HTR-8/SVneo (cell line): ENCODE measurements around the gene KCNB1.

ENCODE experiments used
- DNase-seq: peaks from one replicate; pipeline ENCODE4 v3.0.0; 2011; ENCODE audit warnings: low spot score, mixed read lengths; ENCODE audit not compliant: insufficient read length
- FAIRE-seq: peaks from 2 replicates; lab custom pipeline; 2011; peaks lifted over from hg19 to GRCh38; lab: Jason Lieb, UNC

The KCNB1 gene

DNA sequence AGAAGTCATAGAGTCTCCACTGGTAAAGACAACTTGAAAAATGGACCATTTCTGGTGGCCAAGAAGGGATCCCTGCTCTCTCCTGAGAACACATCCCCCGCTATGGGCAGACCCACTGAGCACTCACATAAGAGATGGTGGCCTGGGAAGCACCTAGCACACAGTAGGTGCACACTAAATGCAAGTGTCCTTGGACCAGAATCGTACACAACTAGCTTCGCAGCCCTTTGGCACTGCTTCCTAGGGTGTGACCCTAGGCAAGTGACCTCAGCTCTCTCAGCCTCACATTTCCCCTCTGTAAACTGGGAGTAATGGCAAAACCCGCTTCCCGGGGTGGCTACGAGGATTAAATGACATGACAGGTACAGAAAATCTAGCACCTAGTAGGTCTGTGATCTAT, 35.1 kb downstream of the KCNB1 start:
- no peak for DNase-seq
- peak; percentile 83 for FAIRE-seq

- no peak for DNase-seq
- no peak for FAIRE-seq
These were observed 35.7 kb downstream of the KCNB1 start for GRCh38 chr20:49446808-49447207.

DNA sequence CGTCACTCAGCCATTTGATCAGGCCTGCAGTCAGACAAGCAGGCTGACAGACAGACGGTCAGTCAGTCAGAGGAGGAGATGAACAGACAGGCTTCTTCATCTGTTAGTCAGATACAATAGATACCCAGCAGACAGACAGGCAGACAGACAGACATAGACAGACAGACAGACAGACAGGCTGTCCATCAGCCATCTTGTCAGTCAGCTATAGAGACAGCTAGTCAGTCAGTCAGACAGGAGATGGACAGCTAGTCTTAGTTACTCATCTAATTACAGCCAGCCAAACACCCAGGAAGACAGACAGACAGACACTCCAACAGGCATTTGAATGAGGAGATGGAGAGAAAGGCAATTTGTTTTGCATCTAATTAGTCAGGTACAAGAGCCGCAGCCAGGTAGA, 36.4 kb downstream of the KCNB1 start:
- peak; percentile 95 for FAIRE-seq
- no peak for DNase-seq

DNA sequence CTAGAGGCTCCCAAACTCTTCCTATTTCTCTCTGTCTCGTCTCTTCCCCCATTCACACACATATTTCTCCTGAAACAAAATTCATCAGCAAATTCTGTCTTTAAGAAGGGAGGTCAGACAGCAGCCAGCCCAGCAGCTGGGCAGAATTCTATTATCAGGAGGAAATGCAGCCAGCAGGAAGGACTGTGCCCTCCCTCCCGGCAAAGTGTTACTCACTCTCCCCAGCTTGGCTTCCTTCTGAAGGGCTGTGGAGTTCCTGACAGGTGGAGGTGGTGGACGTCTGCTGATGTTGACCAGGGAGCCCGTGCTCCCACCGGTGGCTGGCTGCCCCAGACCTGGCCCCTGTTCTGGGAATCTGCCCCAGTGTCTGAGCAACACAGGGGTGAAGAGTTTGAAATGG, 37.3 kb downstream of the KCNB1 start:
- peak; percentile 44 for FAIRE-seq
- peak; percentile 54 for DNase-seq

DNA sequence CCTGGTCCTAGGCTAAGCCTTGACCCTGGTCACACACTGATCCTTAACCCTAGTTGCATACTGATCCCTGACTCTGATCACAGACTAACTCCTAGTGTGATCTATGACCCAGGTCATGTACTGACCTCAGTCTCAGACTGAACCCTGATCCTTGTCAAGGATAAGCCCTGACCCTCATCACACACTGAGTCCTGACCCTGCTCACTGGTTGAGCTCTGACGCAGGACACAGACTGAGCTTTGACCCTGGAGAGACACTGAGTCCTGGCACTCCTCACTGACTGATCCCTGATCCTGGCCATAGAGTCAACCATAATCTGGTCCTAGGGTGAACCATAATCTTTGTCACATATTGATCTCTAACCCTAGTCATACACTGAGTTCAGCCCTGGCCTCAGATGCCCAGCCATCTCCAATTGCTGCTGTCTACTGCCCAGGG, 37.9 kb downstream of the KCNB1 start:
- no peak for FAIRE-seq
- DNase-seq: no peak

DNA sequence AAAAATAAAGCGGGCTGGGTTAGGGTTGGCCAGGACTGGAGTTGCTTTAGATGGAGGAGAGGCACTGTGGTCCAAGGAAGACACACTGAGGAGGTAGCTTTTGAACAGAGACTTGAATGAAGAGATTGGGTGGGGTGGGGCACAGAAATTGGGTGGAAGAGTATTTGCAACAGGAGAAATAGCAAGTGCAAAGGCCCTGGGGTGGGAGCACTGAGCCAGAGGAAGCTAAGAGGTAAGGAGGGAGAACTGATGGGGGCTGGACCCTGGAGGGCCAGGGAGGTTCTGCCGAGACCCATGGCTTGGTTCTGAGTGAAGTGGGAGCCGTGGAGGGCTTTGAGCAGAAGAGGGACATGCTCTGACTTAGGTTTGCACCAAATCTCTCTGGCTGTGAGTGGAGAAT, 45.4 kb downstream of the KCNB1 start:
- no peak for FAIRE-seq
- no peak for DNase-seq

- no peak for FAIRE-seq
- DNase-seq: no peak
These were observed 46.8 kb downstream of the KCNB1 start for GRCh38 chr20:49435639-49436038.

DNA sequence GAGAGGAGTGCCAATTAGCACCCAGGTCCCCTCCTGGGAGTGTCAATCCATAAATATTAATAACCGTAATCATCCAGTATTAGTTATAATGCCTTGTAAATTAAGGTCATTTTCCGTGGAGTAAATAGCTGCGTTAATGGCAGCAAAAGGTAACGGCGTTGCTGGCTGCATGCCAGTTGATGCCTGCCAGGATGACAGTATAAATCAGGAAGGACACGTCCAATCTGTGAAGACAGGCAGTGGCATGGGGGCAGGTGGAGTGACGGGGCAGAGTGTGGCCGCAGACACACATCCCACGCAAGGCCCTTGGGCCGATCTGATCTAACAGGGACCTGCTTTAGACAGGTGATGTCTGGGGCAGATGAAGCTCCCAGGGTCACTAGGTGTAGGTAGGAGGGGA, 49.1 kb downstream of the KCNB1 start:
- no peak for DNase-seq

DNA sequence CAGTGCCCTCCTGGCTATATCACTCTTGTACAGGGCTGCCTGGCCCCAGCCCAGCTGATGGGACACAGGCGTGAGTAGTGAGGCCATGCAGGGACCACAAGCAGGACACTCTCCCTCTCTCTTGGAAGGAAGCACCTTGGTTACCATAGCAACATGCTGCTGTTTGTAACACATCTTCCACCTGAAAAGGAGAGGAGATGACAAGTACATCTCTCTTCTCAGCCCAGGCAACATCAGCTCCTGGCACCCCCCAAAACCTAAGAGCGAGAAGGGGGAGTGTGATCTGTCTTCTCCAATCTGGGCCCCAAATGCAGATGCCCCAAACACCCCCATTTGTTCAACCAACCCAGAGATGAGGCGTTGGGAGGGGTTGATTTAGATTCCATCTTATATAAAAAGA, 49.9 kb downstream of the KCNB1 start:
- DNase-seq: no peak
- FAIRE-seq: peak; percentile 74

More for the DNA sequence above, 49.1 kb downstream of the KCNB1 start:
- peak; percentile 89 for FAIRE-seq

DNA sequence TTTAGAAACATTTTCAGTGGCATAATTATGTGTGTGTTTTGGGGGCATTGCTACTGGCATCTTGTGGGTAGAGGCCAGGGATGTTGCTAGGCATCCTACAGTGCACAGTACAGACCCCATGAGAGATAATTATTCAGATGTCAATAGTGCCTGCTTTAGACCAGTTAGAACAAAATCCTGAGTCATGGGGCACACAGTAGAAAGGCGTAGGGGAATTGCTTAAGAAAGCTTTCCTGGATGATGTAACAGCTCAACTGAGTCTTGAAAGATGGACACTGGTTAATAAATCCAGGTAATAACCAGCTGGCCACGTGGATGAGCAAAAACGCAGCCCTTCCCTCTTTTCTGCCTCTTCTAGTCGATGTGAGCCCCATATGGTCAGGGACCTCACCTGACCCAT, 51.1 kb downstream of the KCNB1 start:
- DNase-seq (no peak), FAIRE-seq (no peak)

DNA sequence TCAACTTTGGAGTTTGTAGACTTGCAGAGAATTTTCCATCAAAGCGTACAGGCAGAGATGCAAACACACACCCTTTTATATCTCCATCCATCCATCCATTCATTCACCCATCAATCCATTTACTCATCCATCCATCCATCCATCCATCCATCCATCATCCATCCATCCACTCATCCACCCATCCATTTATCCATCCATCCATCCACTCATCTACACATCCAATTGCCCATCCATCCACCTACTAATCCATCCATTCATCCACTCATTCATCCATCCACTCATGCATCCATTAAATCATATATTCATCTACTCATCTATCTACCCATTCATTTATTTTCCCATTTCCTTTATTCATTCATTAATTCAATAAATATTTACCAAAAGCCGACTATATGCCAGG, 52.1 kb downstream of the KCNB1 start:
- DNase-seq (no peak), FAIRE-seq (peak; percentile 93)

DNA sequence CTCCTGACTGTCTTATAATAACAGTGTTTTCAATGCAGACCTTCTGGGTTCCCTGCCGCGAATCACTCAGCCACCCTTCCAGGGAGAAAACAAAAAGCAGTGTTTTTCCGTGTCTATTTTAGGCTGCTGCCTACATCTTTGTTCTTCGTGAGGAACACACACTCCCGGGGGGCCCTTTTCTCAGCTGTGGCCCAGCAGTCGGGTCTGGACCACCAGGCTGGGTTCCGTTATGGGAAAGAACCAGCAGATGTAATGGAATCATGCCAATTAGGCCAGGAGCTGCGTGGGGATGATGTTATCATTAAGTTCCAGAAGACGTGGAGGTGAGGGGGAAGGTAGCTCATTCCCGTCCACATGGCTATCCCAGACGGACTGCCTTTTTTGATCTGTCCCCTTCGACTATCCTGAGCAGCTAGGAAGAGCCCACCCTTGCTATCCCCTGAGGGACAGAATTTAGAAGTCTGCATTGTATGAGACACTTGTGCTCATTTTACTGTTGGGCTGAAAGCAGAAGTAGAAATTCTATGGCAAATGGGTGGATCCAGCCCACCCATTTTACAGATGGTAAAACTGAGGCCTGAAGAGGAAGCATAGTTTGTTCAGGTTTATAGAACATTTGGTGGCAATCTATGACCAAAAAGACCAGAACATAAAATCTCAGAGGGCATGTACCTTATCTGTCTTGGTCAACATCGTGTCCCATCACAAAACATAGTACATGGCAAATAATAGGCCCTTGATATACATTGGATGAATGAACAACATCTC, 54.5 kb downstream of the KCNB1 start:
- DNase-seq: no peak
- FAIRE-seq: peak; percentile 68

DNA sequence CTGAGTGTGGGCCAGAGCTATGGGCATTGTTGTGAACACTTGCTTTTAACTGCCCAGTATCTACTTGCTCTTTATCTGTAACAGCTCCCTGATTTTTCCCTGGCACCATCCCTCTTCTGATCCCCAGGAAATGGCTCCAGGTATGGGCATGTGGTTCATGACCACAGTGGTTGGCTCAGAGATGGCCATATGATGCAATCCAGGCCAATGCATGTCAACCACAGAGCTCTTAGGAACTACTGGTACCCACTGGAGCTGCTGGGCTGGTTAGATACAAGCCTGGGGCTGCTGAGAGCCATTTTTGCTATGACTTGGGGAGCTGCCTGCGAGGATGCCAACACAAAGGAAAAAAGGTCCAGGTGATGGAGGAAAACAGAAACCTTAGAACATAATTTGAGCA, 55.6 kb downstream of the KCNB1 start:
- FAIRE-seq: peak; percentile 64
- DNase-seq: no peak

DNA sequence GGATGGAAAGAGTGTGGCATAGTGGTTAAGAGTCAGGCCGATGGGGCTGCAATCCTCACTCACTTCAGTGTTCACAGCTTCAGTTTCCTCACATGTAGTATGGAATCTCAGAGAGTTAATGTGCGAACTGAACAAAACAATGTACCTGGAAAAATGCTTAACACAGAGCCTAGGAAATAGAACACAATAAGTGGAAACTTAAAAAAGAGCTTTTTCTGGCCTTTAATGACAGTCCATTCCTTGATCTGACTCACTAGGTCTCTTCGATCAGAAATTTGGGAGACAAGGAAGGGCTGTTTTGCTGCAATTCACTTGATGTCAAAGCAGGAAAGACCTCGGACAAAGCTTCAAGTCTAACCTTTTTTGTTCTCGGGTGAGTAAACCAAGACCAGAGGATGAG, 56.1 kb downstream of the KCNB1 start:
- FAIRE-seq: peak; percentile 77

DNA sequence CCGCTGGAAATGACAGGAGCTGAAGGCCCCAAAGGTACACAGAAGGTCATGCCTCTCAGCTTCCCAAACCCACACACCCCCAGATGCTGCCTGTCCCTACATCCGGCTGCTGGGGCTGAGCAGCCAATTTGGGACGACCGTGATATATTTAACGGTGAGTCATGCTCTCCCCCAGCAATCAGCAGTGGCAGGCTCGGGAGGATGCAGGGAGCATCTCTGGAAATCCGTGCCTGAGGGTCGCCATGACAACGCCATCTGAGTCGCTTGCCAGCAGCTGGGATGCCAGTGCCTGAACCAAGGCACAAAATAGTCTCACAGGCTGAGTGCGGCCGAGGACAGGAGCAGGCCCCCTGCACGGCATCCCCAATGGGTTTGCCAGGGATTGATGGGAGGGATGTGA, 57.9 kb downstream of the KCNB1 start:
- no peak for DNase-seq
- FAIRE-seq: peak; percentile 94

More for the DNA sequence above, 56.1 kb downstream of the KCNB1 start:
- DNase-seq: no peak

GRCh38 chr20:49422161-49422560, 60.3 kb downstream of the KCNB1 start:
- FAIRE-seq (peak; percentile 23), DNase-seq (no peak)

DNA sequence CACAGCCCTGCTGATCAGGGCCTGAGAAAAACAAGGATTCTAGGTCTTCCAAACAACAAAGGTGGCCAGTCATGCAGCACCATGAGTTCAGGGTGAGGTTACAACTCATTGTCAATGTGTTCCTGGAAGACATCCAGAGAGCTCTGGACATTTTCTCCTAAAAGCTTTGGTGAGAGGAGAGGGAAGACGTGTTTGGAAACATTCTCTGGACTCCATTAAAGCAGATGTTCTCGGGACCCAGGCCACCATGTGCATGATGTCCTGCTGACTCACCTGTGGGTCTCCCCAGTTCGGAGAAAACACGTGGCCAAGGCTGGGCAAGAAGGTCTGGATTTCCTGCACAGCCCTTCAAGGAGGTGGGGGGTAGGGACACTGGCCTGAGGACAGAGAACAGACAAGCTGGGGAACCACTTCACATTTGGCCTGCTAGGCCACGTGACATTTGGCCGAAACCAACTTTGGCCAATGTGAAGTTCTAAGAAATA, 61.6 kb downstream of the KCNB1 start:
- FAIRE-seq (no peak), DNase-seq (no peak)

GRCh38 chr20:49420292-49420691, 62.2 kb downstream of the KCNB1 start:
- DNase-seq (no peak), FAIRE-seq (peak; percentile 95)

GRCh38 chr20:49419785-49420184, 62.7 kb downstream of the KCNB1 start:
- DNase-seq (no peak), FAIRE-seq (peak; percentile 62)

GRCh38 chr20:49418809-49419208, 63.7 kb downstream of the KCNB1 start:
- FAIRE-seq (peak; percentile 60), DNase-seq (no peak)

DNA sequence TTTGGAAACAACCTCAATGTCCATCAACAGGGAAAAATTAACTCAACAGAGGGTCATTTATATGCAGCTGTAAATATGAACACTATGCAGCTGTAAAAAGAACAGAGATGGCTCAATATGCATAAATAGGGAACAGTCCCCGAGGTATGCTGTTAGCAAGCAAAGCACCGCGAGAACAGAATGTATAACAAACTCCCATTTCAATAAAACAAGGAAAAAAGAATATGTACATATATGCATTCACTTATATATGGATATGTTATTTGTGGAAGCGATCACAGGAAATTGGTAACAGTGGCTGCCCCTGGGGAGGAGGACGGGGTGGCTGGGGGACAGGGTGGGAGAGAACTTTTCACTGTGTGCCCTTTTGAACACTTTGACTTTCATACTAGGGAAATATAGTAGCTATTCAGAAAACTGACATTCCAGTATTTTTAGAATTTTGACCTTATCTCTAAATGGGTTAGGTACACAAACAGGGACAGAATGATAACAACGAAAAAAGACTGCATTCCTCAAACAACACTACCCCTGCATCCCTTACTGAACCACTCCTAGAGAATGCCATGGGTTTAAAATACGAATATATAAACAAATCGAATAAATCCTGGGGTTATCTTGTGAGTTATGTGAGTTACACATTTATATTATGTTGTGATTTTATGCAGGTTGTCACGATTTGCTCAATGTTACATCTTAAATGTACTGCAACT, 64.5 kb downstream of the KCNB1 start:
- FAIRE-seq (peak; percentile 52), DNase-seq (no peak)
